ENCODE measurements around the gene THSD4.

The THSD4 gene

DNA sequence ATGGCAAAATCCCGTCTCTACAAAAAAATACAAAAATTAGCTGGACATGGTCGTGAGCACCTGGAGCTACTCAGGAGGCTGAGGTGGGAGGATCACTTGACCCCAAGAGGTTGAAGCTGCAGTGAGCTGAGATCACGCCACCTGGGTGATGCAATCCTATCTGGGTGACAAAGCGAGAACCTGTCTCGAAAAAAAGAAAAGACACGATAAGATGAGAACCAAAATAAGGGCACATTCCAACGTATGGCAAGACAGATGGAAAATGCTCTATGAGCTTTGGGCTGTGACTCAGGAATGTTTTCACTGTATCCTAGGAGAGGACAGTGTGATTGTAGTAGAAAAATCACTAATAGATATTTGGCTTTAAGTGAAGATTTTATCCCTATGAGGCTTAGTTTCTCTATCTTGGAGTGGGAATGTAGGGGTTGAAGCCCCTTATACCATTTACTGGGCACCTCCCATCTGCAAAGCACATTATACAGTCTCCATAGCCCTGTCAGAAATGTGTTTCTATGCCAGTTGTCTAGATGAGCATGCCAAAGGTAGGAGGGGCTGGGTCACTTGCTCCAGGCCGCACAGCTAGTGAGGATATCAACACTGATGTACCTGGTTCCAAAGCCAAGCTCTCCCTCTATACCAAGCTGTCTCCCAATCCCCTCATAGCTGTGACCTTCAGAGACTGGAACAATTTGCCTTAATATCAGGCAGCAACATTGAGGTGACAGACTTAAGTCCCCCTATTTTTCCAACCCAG, 641.5 kb downstream of the THSD4 start:
- H4K20me1 ChIP-seq (ENCODE audit: insufficient read depth, low read length): no peaks in the 10 kb centered on the region
- no peaks in the 10 kb centered on the region; the same call in 1 of the 2 replicates for H3K4me1 ChIP-seq (ENCODE audit: low read length)
- H3K27me3 ChIP-seq (ENCODE audit: low read depth, low read length): no peaks in the 10 kb centered on the region
- H3K9ac ChIP-seq (ENCODE audit: low read length): no peak overlapping the region
- H3K9me3 ChIP-seq (ENCODE audit: insufficient read depth, low read length): peaks cover 12% of the 10 kb centered on the region; the same call in 1 of the 2 replicates
- H3K36me3 ChIP-seq (replicated peaks; ENCODE audit: low read depth, low read length): no peaks in the 10 kb centered on the region
- H2AFZ ChIP-seq (ENCODE audit: low read depth, low read length): no peak overlapping the region
- no peak overlapping the region for H3K27ac ChIP-seq (ENCODE audit: low read length)
- TF ChIP-seq, protein P1, sequence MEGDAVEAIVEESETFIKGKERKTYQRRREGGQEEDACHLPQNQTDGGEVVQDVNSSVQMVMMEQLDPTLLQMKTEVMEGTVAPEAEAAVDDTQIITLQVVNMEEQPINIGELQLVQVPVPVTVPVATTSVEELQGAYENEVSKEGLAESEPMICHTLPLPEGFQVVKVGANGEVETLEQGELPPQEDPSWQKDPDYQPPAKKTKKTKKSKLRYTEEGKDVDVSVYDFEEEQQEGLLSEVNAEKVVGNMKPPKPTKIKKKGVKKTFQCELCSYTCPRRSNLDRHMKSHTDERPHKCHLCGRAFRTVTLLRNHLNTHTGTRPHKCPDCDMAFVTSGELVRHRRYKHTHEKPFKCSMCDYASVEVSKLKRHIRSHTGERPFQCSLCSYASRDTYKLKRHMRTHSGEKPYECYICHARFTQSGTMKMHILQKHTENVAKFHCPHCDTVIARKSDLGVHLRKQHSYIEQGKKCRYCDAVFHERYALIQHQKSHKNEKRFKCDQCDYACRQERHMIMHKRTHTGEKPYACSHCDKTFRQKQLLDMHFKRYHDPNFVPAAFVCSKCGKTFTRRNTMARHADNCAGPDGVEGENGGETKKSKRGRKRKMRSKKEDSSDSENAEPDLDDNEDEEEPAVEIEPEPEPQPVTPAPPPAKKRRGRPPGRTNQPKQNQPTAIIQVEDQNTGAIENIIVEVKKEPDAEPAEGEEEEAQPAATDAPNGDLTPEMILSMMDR (IDR thresholded peaks at IDR 0.05; ENCODE audit: low read depth, low read length): no peak
- TF ChIP-seq EZH2phosphoT487 (IDR thresholded peaks at IDR 0.05; ENCODE audit: low read depth): no peak
- H3K4me2 ChIP-seq (ENCODE audit: low read length): no peak overlapping the region
- no peak overlapping the region for H3K4me3 ChIP-seq (ENCODE audit: low read length)
- no peaks in the 10 kb centered on the region for H3K79me2 ChIP-seq (ENCODE audit: low read length)

DNA sequence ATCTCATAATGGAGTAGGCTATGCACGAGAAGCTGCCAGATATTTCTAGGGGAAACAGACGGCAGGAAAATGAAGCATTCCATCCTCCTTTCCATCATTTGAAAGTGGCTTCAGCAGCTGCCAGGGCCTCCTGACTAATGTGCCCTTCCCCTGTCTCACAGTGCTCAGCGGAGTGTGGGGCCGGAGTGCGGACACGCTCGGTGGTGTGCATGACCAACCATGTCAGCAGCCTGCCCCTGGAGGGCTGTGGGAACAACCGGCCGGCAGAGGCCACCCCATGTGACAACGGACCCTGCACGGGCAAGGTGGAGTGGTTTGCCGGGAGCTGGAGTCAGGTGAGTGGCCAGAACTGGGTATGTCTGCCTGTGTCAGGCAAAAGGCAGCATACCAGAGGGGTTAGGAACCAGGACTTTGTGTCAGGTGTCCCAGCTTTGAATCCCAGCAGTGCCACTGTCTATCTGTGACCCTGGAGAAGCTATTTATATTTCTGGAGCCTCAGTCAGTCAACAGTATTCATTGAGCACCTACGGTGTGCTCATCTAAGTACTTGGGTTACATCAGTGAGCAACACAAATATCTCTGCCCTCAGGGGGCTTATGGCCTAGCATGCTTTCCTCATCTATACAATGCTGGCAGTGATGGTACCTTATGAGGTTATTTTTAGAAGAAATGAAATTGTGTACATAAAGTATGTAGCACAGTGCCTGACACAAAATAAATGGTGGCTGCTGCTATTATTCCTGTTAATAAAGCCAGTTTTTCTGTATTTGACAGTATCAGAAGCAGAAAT, 642.7 kb downstream of the THSD4 start:
- Histone ChIP-seq H3K4me2 (ENCODE audit: low read length) (no peak overlapping the region), H2AFZ (ENCODE audit: low read depth, low read length) (no peak overlapping the region), H3K27ac (ENCODE audit: low read length) (no peak overlapping the region), H3K79me2 (ENCODE audit: low read length) (no peaks in the 10 kb centered on the region), H4K20me1 (ENCODE audit: insufficient read depth, low read length) (no peaks in the 10 kb centered on the region), H3K9me3 (ENCODE audit: insufficient read depth, low read length) (peaks cover 12% of the 10 kb centered on the region; the same call in 1 of the 2 replicates), H3K36me3 (replicated peaks; ENCODE audit: low read depth, low read length) (no peaks in the 10 kb centered on the region), H3K4me1 (ENCODE audit: low read length) (no peaks in the 10 kb centered on the region; the same call in 1 of the 2 replicates), H3K27me3 (ENCODE audit: low read depth, low read length) (no peaks in the 10 kb centered on the region), H3K4me3 (ENCODE audit: low read length) (no peak overlapping the region), H3K9ac (ENCODE audit: low read length) (no peak overlapping the region)
- TF ChIP-seq, protein P1 (IDR thresholded peaks at IDR 0.05; ENCODE audit: low read depth, low read length): no peak
- no peak for TF ChIP-seq EZH2phosphoT487 (IDR thresholded peaks at IDR 0.05; ENCODE audit: low read depth)

DNA sequence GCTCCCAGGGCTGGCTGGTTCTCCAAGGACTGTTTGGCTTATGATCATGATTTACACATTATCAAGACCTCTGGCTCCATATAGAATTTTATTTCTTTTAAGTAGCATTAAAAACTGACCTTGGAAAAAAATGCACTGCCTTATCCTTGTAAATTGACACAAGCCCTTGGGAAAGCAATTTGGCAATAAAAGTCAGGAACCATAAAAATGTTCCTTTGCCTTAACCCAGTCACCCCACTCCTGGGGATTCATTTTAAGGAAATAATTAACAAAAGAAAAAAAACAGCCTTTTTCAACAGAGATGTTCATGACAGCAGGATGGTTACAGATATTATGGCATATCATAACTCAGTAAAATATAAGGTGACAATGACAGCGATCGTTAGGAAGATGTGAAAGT, 643.4 kb downstream of the THSD4 start:
- no peak overlapping the region for H3K9ac ChIP-seq (ENCODE audit: low read length)
- TF ChIP-seq EZH2phosphoT487 (IDR thresholded peaks at IDR 0.05; ENCODE audit: low read depth): no peak
- TF ChIP-seq, protein P1 (IDR thresholded peaks at IDR 0.05; ENCODE audit: low read depth, low read length): no peak
- H3K9me3 ChIP-seq (ENCODE audit: insufficient read depth, low read length): peaks cover 12% of the 10 kb centered on the region; the same call in 1 of the 2 replicates
- no peak overlapping the region for H3K4me2 ChIP-seq (ENCODE audit: low read length)
- H3K27ac ChIP-seq (ENCODE audit: low read length): no peak overlapping the region
- H3K4me3 ChIP-seq (ENCODE audit: low read length): no peak overlapping the region
- H3K4me1 ChIP-seq (ENCODE audit: low read length): no peaks in the 10 kb centered on the region
- no peaks in the 10 kb centered on the region for H3K27me3 ChIP-seq (ENCODE audit: low read depth, low read length)
- no peaks in the 10 kb centered on the region for H4K20me1 ChIP-seq (ENCODE audit: insufficient read depth, low read length)
- H3K36me3 ChIP-seq (replicated peaks; ENCODE audit: low read depth, low read length): no peaks in the 10 kb centered on the region
- H2AFZ ChIP-seq (ENCODE audit: low read depth, low read length): no peak overlapping the region
- no peaks in the 10 kb centered on the region for H3K79me2 ChIP-seq (ENCODE audit: low read length)

DNA sequence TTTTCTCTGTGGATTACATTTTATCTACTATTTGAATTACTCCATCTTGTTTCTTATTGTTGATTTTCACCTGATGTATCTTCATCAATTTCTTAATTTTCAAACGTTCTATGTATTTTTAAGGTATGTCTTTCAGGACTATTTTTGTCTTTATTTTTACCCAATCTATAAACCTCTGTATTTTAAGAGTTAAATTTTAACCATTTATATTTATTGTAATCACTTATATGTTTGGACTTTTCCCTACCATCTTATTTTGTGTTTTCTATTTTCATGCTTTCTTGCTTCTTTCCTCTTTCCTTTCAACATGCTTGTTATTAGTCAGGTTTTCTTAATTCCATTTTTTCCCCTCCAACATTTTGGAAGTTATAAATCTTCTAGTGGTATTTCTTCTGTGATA, 645.6 kb downstream of the THSD4 start:
- no peaks in the 10 kb centered on the region for H3K36me3 ChIP-seq (replicated peaks; ENCODE audit: low read depth, low read length)
- H3K79me2 ChIP-seq (ENCODE audit: low read length): no peaks in the 10 kb centered on the region
- no peak overlapping the region for H3K27ac ChIP-seq (ENCODE audit: low read length)
- no peak overlapping the region for H3K4me2 ChIP-seq (ENCODE audit: low read length)
- no peaks in the 10 kb centered on the region for H3K4me1 ChIP-seq (ENCODE audit: low read length)
- no peak overlapping the region for H2AFZ ChIP-seq (ENCODE audit: low read depth, low read length)
- H3K9me3 ChIP-seq (ENCODE audit: insufficient read depth, low read length): peaks cover 12% of the 10 kb centered on the region; the same call in 1 of the 2 replicates
- H4K20me1 ChIP-seq (ENCODE audit: insufficient read depth, low read length): no peaks in the 10 kb centered on the region
- H3K9ac ChIP-seq (ENCODE audit: low read length): no peak overlapping the region
- TF ChIP-seq EZH2phosphoT487 (IDR thresholded peaks at IDR 0.05; ENCODE audit: low read depth): no peak
- TF ChIP-seq, protein P1 (IDR thresholded peaks at IDR 0.05; ENCODE audit: low read depth, low read length): no peak
- no peak overlapping the region for H3K4me3 ChIP-seq (ENCODE audit: low read length)
- H3K27me3 ChIP-seq (ENCODE audit: low read depth, low read length): peaks cover 10% of the 10 kb centered on the region; the same call in 1 of the 2 replicates

Measured in OCI-LY3 (cell line).